Neural cell (in vitro differentiated cells): Measurements from ENCODE around the gene SLC12A9.

Experiments used
- EP300 ChIP-seq: fragments of 450-650 bp; conservative IDR thresholded peaks from 2 replicates; pipeline ENCODE4 v1.6.1; 2014; ENCODE audit warnings: antibody characterized with exemption, mild to moderate bottlenecking, moderate library complexity; ENCODE audit not compliant: poor library complexity, severe bottlenecking
- EZH2 ChIP-seq: fragments of 200-600, 300-800 bp; shearing (Covaris generic), sonication (generic); IDR thresholded peaks from 2 replicates; pipeline ENCODE4 v1.6.1; 2014; ENCODE audit warnings: antibody characterized with exemption, low read length, borderline replicate concordance, mild to moderate bottlenecking; ENCODE audit not compliant: insufficient read depth, poor library complexity, severe bottlenecking
- MXI1 ChIP-seq: fragments of 450-650 bp; conservative IDR thresholded peaks from 2 replicates; pipeline ENCODE4 v1.6.1; 2014; ENCODE audit warnings: antibody characterized with exemption, mild to moderate bottlenecking; ENCODE audit not compliant: poor library complexity, severe bottlenecking
- POLR2AphosphoS5 ChIP-seq: IDR thresholded peaks from 2 replicates; pipeline ENCODE4 v1.6.1; 2012
- RAD21 ChIP-seq: fragments of 450-650 bp; conservative IDR thresholded peaks from 2 replicates; pipeline ENCODE4 v1.6.1; 2014; ENCODE audit warnings: antibody characterized with exemption, mild to moderate bottlenecking, moderate library complexity
- SMC3 ChIP-seq: fragments of 450-650 bp; conservative IDR thresholded peaks from 2 replicates; pipeline ENCODE4 v1.6.1; 2014; ENCODE audit warnings: antibody characterized with exemption, mild to moderate bottlenecking, moderate library complexity; ENCODE audit not compliant: poor library complexity
- TF ChIP-seq, protein P1 (sequence below): fragments of 450-650 bp; IDR thresholded peaks from 2 replicates; pipeline ENCODE4 v1.5.1; 2014; ENCODE audit warnings: antibody characterized with exemption, mild to moderate bottlenecking, moderate library complexity; ENCODE audit not compliant: poor library complexity, severe bottlenecking

DNA sequence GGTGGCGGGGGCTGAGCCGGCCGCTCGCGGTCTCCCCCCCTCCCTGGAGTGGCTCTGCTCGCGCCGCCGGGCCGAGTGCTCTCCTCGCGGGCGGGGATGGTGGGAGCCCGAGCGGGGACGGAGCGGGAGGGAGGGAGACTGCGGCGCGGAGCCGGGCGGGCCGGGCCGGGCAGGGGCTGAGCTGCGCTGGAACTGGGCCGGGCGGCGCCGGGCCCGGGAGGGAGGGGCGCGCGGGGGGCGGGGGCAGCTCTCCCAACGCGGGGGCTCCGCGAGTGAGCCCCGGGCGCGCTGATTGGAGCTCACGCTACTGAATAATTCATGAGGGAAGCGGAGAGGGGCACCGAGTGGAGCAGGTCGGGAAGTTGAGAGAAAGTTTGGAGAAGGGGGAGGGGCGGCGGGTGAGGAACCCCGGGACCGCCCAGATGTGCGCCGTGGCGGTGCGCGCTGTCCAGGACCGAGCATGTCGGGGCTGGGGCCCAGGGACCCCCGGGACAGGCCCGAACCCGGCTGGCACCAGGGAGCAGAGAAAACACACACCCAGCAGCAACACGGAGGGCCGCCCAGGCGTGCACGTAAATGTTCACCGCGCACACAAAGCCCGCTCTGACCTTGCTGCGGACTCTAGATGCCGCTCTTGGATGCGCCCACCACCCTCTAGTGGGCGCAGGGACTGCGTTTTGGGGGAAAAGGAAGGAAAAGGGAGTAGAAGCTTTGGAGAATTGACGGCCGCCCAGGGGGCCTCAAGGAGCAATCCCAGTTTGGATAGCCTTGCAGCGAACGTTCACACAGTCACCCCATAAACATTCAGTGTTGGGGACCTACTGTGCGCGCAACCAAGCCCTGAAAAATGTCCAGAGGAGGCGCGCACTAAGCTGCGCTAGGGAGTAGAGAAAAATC, 24.9 kb upstream of the SLC12A9 start, which contains the start of gene EPHB4:
- TF ChIP-seq, protein P1, sequence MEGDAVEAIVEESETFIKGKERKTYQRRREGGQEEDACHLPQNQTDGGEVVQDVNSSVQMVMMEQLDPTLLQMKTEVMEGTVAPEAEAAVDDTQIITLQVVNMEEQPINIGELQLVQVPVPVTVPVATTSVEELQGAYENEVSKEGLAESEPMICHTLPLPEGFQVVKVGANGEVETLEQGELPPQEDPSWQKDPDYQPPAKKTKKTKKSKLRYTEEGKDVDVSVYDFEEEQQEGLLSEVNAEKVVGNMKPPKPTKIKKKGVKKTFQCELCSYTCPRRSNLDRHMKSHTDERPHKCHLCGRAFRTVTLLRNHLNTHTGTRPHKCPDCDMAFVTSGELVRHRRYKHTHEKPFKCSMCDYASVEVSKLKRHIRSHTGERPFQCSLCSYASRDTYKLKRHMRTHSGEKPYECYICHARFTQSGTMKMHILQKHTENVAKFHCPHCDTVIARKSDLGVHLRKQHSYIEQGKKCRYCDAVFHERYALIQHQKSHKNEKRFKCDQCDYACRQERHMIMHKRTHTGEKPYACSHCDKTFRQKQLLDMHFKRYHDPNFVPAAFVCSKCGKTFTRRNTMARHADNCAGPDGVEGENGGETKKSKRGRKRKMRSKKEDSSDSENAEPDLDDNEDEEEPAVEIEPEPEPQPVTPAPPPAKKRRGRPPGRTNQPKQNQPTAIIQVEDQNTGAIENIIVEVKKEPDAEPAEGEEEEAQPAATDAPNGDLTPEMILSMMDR: peak; percentile 58
- TF ChIP-seq RAD21 (peak; percentile 19), EP300 (no peak), EZH2 (peak; percentile 42), POLR2AphosphoS5 (no peak), MXI1 (no peak), SMC3 (peak; percentile 21)
